Measurements from ENCODE around the gene KIF26B.

Gene KIF26B

GRCh38 chr1:245437369-245438062 is 282.7 kb downstream of the KIF26B start:
- DNase-seq = no peak

- no peak for DNase-seq
These were observed 286.1 kb downstream of the KIF26B start for GRCh38 chr1:245440922-245441321.

GRCh38 chr1:245441689-245442088 is 286.9 kb downstream of the KIF26B start:
- DNase-seq = no peak

- DNase-seq = no peak
These were observed 289.5 kb downstream of the KIF26B start for GRCh38 chr1:245444147-245444828.

GRCh38 chr1:245444945-245445344 is 290.2 kb downstream of the KIF26B start:
- no peak for DNase-seq

GRCh38 chr1:245448531-245448930 is 293.7 kb downstream of the KIF26B start:
- no peak for DNase-seq

GRCh38 chr1:245448975-245449431 is 294.2 kb downstream of the KIF26B start:
- DNase-seq = no peak

- no peak for DNase-seq
These were observed 298.8 kb downstream of the KIF26B start for GRCh38 chr1:245453541-245453940.

- no peak for DNase-seq
These were observed 299.3 kb downstream of the KIF26B start for GRCh38 chr1:245454051-245454450.

GRCh38 chr1:245457562-245457961 is 302.8 kb downstream of the KIF26B start:
- no peak for DNase-seq

- no peak for DNase-seq
These were observed 303.4 kb downstream of the KIF26B start for GRCh38 chr1:245458234-245458633.

GRCh38 chr1:245458761-245459174 is 304.0 kb downstream of the KIF26B start:
- DNase-seq = no peak

- no peak for DNase-seq
These were observed 304.8 kb downstream of the KIF26B start for GRCh38 chr1:245459621-245460020.

GRCh38 chr1:245461681-245462080 is 306.9 kb downstream of the KIF26B start:
- DNase-seq = no peak

GRCh38 chr1:245462161-245462560 is 307.4 kb downstream of the KIF26B start:
- DNase-seq = no peak

GRCh38 chr1:245463392-245464165 is 308.8 kb downstream of the KIF26B start:
- DNase-seq = no peak

- no peak for DNase-seq
These were observed 309.5 kb downstream of the KIF26B start for GRCh38 chr1:245464290-245464689.

- DNase-seq = no peak
These were observed 310.9 kb downstream of the KIF26B start for GRCh38 chr1:245465666-245466065.

- DNase-seq = no peak
These were observed 311.5 kb downstream of the KIF26B start for GRCh38 chr1:245466261-245466660.

- DNase-seq = no peak
These were observed 313.0 kb downstream of the KIF26B start for GRCh38 chr1:245467804-245468203.

GRCh38 chr1:245469006-245469405 is 314.2 kb downstream of the KIF26B start:
- DNase-seq = no peak

GRCh38 chr1:245469734-245470133 is 314.9 kb downstream of the KIF26B start:
- DNase-seq = no peak

- no peak for DNase-seq
These were observed 320.3 kb downstream of the KIF26B start for GRCh38 chr1:245475126-245475525.

Measured in HCEC 1CT (cell line).